ENCODE measurements around the gene MAP3K4. TPM values are rescaled to one million over a fixed set of nuclear protein-coding genes. Genes with fewer than 3 reads are reported as not detected.

The MAP3K4 gene
- total RNA-seq, 1 experiment from 2014 or later = 69.8 TPM

- TF ChIP-seq, protein P1, sequence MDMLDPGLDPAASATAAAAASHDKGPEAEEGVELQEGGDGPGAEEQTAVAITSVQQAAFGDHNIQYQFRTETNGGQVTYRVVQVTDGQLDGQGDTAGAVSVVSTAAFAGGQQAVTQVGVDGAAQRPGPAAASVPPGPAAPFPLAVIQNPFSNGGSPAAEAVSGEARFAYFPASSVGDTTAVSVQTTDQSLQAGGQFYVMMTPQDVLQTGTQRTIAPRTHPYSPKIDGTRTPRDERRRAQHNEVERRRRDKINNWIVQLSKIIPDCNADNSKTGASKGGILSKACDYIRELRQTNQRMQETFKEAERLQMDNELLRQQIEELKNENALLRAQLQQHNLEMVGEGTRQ (CRISPR knock-in tag; IDR thresholded peaks at IDR 0.05) = no peak
- TF ChIP-seq, protein P2, sequence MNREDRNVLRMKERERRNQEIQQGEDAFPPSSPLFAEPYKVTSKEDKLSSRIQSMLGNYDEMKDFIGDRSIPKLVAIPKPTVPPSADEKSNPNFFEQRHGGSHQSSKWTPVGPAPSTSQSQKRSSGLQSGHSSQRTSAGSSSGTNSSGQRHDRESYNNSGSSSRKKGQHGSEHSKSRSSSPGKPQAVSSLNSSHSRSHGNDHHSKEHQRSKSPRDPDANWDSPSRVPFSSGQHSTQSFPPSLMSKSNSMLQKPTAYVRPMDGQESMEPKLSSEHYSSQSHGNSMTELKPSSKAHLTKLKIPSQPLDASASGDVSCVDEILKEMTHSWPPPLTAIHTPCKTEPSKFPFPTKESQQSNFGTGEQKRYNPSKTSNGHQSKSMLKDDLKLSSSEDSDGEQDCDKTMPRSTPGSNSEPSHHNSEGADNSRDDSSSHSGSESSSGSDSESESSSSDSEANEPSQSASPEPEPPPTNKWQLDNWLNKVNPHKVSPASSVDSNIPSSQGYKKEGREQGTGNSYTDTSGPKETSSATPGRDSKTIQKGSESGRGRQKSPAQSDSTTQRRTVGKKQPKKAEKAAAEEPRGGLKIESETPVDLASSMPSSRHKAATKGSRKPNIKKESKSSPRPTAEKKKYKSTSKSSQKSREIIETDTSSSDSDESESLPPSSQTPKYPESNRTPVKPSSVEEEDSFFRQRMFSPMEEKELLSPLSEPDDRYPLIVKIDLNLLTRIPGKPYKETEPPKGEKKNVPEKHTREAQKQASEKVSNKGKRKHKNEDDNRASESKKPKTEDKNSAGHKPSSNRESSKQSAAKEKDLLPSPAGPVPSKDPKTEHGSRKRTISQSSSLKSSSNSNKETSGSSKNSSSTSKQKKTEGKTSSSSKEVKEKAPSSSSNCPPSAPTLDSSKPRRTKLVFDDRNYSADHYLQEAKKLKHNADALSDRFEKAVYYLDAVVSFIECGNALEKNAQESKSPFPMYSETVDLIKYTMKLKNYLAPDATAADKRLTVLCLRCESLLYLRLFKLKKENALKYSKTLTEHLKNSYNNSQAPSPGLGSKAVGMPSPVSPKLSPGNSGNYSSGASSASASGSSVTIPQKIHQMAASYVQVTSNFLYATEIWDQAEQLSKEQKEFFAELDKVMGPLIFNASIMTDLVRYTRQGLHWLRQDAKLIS (CRISPR knock-in tag; IDR thresholded peaks at IDR 0.05; ENCODE audit: borderline replicate concordance) = no peak
- no peak for TF ChIP-seq RELA (CRISPR knock-in tag; IDR thresholded peaks at IDR 0.05; ENCODE audit: borderline replicate concordance)
- TF ChIP-seq CDX4 (CRISPR knock-in tag; IDR thresholded peaks at IDR 0.05; ENCODE audit: borderline replicate concordance) = no peak
- TF ChIP-seq, protein P3, sequence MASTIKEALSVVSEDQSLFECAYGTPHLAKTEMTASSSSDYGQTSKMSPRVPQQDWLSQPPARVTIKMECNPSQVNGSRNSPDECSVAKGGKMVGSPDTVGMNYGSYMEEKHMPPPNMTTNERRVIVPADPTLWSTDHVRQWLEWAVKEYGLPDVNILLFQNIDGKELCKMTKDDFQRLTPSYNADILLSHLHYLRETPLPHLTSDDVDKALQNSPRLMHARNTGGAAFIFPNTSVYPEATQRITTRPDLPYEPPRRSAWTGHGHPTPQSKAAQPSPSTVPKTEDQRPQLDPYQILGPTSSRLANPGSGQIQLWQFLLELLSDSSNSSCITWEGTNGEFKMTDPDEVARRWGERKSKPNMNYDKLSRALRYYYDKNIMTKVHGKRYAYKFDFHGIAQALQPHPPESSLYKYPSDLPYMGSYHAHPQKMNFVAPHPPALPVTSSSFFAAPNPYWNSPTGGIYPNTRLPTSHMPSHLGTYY (CRISPR knock-in tag; IDR thresholded peaks at IDR 0.05) = no peak
- TF ChIP-seq, protein P4, sequence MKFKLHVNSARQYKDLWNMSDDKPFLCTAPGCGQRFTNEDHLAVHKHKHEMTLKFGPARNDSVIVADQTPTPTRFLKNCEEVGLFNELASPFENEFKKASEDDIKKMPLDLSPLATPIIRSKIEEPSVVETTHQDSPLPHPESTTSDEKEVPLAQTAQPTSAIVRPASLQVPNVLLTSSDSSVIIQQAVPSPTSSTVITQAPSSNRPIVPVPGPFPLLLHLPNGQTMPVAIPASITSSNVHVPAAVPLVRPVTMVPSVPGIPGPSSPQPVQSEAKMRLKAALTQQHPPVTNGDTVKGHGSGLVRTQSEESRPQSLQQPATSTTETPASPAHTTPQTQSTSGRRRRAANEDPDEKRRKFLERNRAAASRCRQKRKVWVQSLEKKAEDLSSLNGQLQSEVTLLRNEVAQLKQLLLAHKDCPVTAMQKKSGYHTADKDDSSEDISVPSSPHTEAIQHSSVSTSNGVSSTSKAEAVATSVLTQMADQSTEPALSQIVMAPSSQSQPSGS (CRISPR knock-in tag; IDR thresholded peaks at IDR 0.05; ENCODE audit: borderline replicate concordance, low read depth) = no peak
- no peak for TF ChIP-seq MYBL2 (CRISPR knock-in tag; IDR thresholded peaks at IDR 0.05)
- TF ChIP-seq ZBTB43 (CRISPR knock-in tag; IDR thresholded peaks at IDR 0.05) = no peak
- TF ChIP-seq CBFB (CRISPR knock-in tag; IDR thresholded peaks at IDR 0.05; ENCODE audit: low read depth) = no peak
- TF ChIP-seq PRDM15 (CRISPR knock-in tag; IDR thresholded peaks at IDR 0.05) = no peak
- TF ChIP-seq HMGA2 (CRISPR knock-in tag; IDR thresholded peaks at IDR 0.05) = no peak
- no peak for TF ChIP-seq ELF4 (CRISPR knock-in tag; IDR thresholded peaks at IDR 0.05; ENCODE audit: low read depth)
These were observed 6.6 kb downstream of the MAP3K4 start (continued) for GRCh38 chr6:160998217-160998616.

DNA sequence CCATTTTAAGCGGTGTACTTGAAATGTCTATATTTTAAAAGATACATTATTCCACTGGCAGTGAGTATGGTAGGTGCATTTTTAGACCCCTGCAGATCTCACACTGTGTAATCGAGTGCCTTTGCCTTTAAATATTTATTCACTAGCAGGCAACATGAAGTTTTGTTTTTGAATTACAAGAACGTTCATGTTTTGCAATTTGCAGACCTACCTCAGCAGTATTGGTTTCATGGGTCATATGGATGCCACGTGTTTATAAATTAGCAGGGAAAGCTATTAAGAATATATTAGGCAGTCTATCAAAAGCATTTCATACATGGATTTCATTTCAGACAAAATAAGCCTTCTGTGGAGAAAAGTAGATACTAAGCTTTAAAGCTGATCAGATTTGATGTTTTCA, 7.2 kb downstream of the MAP3K4 start:
- no peak for ATAC-seq
- no peak overlapping the region for H3K4me3 Mint-ChIP-seq
- H3K27me3 Mint-ChIP-seq (ENCODE audit: low read depth) = no peaks in the 10 kb centered on the region
- CTCF ChIA-PET = no interaction called here
- peaks cover 3% of the 10 kb centered on the region; the same call in 1 of the 2 replicates for H3K9me3 Mint-ChIP-seq
- POLR2A ChIA-PET = no interaction called here
- peaks cover 3% of the 10 kb centered on the region for H3K36me3 Mint-ChIP-seq
- H3K27ac Mint-ChIP-seq = no peak overlapping the region; the same call in 1 of the 2 replicates
- H3K4me1 Mint-ChIP-seq = peaks cover 39% of the 10 kb centered on the region
- DNase-seq (ENCODE audit: low spot score) = no peak
- TF ChIP-seq TP53 (CRISPR knock-in tag; IDR thresholded peaks at IDR 0.05) (no peak), ZBTB21 (CRISPR knock-in tag; IDR thresholded peaks at IDR 0.05; ENCODE audit: borderline replicate concordance) (no peak), JAZF1 (CRISPR knock-in tag; IDR thresholded peaks at IDR 0.05) (no peak)
- TF ChIP-seq, protein P5, sequence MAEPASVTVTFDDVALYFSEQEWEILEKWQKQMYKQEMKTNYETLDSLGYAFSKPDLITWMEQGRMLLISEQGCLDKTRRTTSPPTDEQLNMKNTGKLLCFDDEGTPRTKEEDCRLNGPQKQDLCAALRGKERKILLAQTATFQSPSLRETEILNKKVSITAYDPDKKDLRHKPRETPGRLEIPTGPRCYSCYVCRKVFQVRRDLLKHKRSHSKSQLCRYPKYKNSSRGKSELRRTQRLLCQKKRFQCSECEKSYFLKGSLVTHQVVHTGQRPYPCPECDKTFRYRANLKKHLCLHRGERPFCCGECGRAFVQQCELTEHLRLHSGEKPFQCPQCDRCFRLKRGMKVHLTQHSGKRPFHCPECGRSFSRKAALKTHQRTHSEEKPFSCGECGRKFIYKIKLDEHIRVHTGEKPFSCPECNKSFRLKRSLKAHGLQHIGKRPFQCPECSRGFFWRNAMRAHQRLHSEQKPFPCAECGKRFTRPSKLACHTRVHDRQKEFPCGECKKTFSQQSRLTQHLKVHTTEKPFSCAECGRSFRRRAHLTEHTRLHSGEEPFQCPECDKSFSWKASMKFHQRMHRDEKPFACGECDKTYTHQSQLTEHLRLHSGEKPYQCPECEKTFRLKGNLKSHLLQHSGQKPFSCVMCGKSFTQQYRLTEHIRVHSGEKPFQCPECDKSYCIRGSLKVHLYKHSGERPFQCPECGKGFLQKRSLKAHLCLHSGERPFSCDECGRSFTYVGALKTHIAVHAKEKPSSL (CRISPR knock-in tag; conservative IDR thresholded peaks at IDR 0.05) = no peak

All from WTC11 (cell line).